IMR-90 (cell line): ENCODE data around the gene TRIM2. TPM values are rescaled to one million over a fixed set of nuclear protein-coding genes. Genes with fewer than 3 reads are reported as not detected.

ENCODE experiments used
- ATAC-seq: fragments of 200-7000 bp; cut with Tn5 transposase; 2 replicates; pipeline ENCODE4 v1.9.1; 2020; ENCODE audit warnings: low read depth, mild to moderate bottlenecking, moderate library complexity
- BruUV-seq: library from RNA; stranded (reverse); fragments of 400-500 nt; replicated peaks from 2 replicates; lab custom pipeline; 2021; lab: Mats Ljungman, UMichigan
- CTCF ChIA-PET: fragments of 300-600 bp; formaldehyde crosslinking; extraction: SDS; loops from one replicate; lab custom pipeline; 2021; ENCODE audit warnings: antibody characterized with exemption; lab: Yijun Ruan, JAX
- POLR2A ChIA-PET: fragments of 300-600 bp; sonication (Branson Sonifier 250); formaldehyde crosslinking; loops from one replicate; lab custom pipeline; 2022; ENCODE audit warnings: antibody characterized with exemption; ENCODE audit not compliant: unreplicated experiment; lab: Charles Lee
- DNase-seq: peaks from one replicate; pipeline ENCODE4 v3.0.0; 2013
- H2AFZ ChIP-seq: replicated peaks from 2 replicates; pipeline ENCODE3; 2013; ENCODE audit warnings: low read length, mild to moderate bottlenecking; ENCODE audit not compliant: poor library complexity
- H2AK5ac ChIP-seq: 2 replicates; pipeline ENCODE4 v1.6.1; 2013; ENCODE audit warnings: low read depth, low read length, inconsistent platforms
- H2AK9ac ChIP-seq: replicated peaks from 2 replicates; pipeline ENCODE3; 2013; ENCODE audit warnings: mild to moderate bottlenecking, low read depth, low read length, moderate library complexity; ENCODE audit not compliant: poor library complexity
- H2BK120ac ChIP-seq: 2 replicates; pipeline ENCODE4 v1.6.1; 2013; ENCODE audit warnings: low read depth, low read length, inconsistent platforms
- H2BK15ac ChIP-seq: 3 replicates; pipeline ENCODE4 v1.6.1; 2013; ENCODE audit warnings: low read depth, low read length, inconsistent platforms
- H2BK20ac ChIP-seq: 2 replicates; pipeline ENCODE4 v1.6.1; 2013; ENCODE audit warnings: low read depth, mild to moderate bottlenecking, inconsistent platforms, low read length, moderate library complexity
- H2BK5ac ChIP-seq: 2 replicates; pipeline ENCODE4 v1.6.1; 2013; ENCODE audit warnings: mild to moderate bottlenecking, low read depth, low read length, inconsistent platforms; ENCODE audit not compliant: poor library complexity, severe bottlenecking
- H3K14ac ChIP-seq: replicated peaks from 2 replicates; pipeline ENCODE4 v1.6.1; 2013; ENCODE audit warnings: low read depth, low read length, inconsistent platforms
- H3K18ac ChIP-seq: 2 replicates; pipeline ENCODE4 v1.6.1; 2013; ENCODE audit warnings: low read depth, low read length, control low read depth
- H3K23ac ChIP-seq: 2 replicates; pipeline ENCODE4 v1.6.1; 2013; ENCODE audit warnings: low read depth, low read length, inconsistent platforms
- H3K27ac ChIP-seq: 2 replicates; pipeline ENCODE4 v1.5.1; 2013; ENCODE audit warnings: mild to moderate bottlenecking, control low read depth, low read length; ENCODE audit not compliant: insufficient read depth
- H3K27me3 ChIP-seq: 2 replicates; pipeline ENCODE4 v1.6.1; 2013; ENCODE audit warnings: low read length; ENCODE audit not compliant: control insufficient read depth, insufficient read depth
- H3K36me3 ChIP-seq: 2 replicates; pipeline ENCODE4 v1.6.1; 2013; ENCODE audit warnings: low read length, mixed read lengths; ENCODE audit not compliant: control insufficient read depth, insufficient read depth
- H3K4ac ChIP-seq: 2 replicates; pipeline ENCODE4 v1.6.1; 2013; ENCODE audit warnings: low read depth, low read length, inconsistent platforms
- H3K4me1 ChIP-seq: 2 replicates; pipeline ENCODE4 v1.6.1; 2013; ENCODE audit warnings: low read length, mixed read lengths; ENCODE audit not compliant: control insufficient read depth, insufficient read depth
- H3K4me2 ChIP-seq: 2 replicates; pipeline ENCODE4 v1.6.1; 2013; ENCODE audit warnings: low read depth, mild to moderate bottlenecking, control low read depth, low read length, moderate library complexity
- H3K4me3 ChIP-seq: 2 replicates; pipeline ENCODE4 v1.5.1; 2013; ENCODE audit warnings: low read depth, mild to moderate bottlenecking, control low read depth, low read length, moderate library complexity; ENCODE audit not compliant: insufficient read depth
- H3K56ac ChIP-seq: 2 replicates; pipeline ENCODE4 v1.6.1; 2013; ENCODE audit warnings: low read length, inconsistent platforms; ENCODE audit not compliant: insufficient read depth; ENCODE audit errors: extremely low read depth
- H3K79me1 ChIP-seq, 2 experiments: 2 replicates each; pipeline ENCODE4 v1.6.1; 2013; ENCODE audit warnings: low read length in 2 of 2, inconsistent platforms in 1 of 2, low read depth in 1 of 2
- H3K9ac ChIP-seq: 2 replicates; pipeline ENCODE4 v1.6.1; 2013; ENCODE audit warnings: low read depth, low read length, control low read depth
- H3K9me1 ChIP-seq: 2 replicates; pipeline ENCODE4 v1.6.1; 2013; ENCODE audit warnings: low read length, inconsistent platforms; ENCODE audit not compliant: insufficient read depth
- H3K9me3 ChIP-seq: 2 replicates; pipeline ENCODE4 v1.6.1; 2013; ENCODE audit warnings: low read length; ENCODE audit not compliant: control insufficient read depth, insufficient read depth
- H4K20me1 ChIP-seq: 2 replicates; pipeline ENCODE4 v1.6.1; 2013; ENCODE audit warnings: low read length, inconsistent platforms; ENCODE audit not compliant: insufficient read depth
- H4K5ac ChIP-seq: 2 replicates; pipeline ENCODE4 v1.6.1; 2013; ENCODE audit warnings: mild to moderate bottlenecking, low read depth, low read length, control low read depth
- H4K8ac ChIP-seq, 2 experiments: 2 replicates each; pipeline ENCODE4 v1.6.1; 2013; ENCODE audit warnings: low read depth in 2 of 2, low read length in 2 of 2, control low read depth in 1 of 2, inconsistent platforms in 1 of 2
- H4K91ac ChIP-seq: 2 replicates; pipeline ENCODE4 v1.6.1; 2013; ENCODE audit warnings: low read depth, low read length, inconsistent platforms; ENCODE audit not compliant: insufficient read depth
- CHD1 ChIP-seq: IDR thresholded peaks from 2 replicates; pipeline ENCODE4 v1.6.1; 2012; ENCODE audit warnings: low read depth, low read length, improper control_type of control experiment
- MAZ ChIP-seq: IDR thresholded peaks from 2 replicates; pipeline ENCODE4 v1.6.1; 2012; ENCODE audit warnings: low read depth, mild to moderate bottlenecking, low read length, improper control_type of control experiment, moderate library complexity, borderline replicate concordance
- RCOR1 ChIP-seq: IDR thresholded peaks from 2 replicates; pipeline ENCODE4 v1.6.1; 2012; ENCODE audit warnings: mild to moderate bottlenecking, low read length, improper control_type of control experiment; ENCODE audit not compliant: insufficient replicate concordance
- WGBS, 2 experiments: methylation state at CpG; one replicate each; pipeline versions ENCODE4 v1.1.5 to v1.1.7; 2013; ENCODE audit warnings: missing lambda C conversion rate in 2 of 2; ENCODE audit not compliant: insufficient read length in 1 of 2; ENCODE audit errors: extremely low coverage in 2 of 2; 5-methylcytosine and 5-hydroxymethylcytosine counted together
- dilution Hi-C: fragments of 300-500 bp; cut with HindIII; formaldehyde crosslinking; loops from one replicate; pipeline ENCODE4 v1.14.3; 2018; ENCODE audit warnings: low sequenced_read_pairs; ENCODE audit not compliant: unreplicated experiment
- in situ Hi-C: fragments of 300-500 bp; cut with MboI; formaldehyde crosslinking; loops from 3 replicates; pipeline ENCODE4 v1.14.3; 2019; ENCODE audit warnings: low sequenced_read_pairs, inconsistent platforms, mixed read lengths
- intact Hi-C: fragments of 100-400 bp; cut with micrococcal nuclease; formaldehyde crosslinking; loops from 2 replicates; pipeline ENCODE4 v1.10.0; 2022
- polyA plus RNA-seq, 3 experiments: library from polyadenylated mRNA; depleted of rRNA; stranded (reverse); fragments of >200 nt; gene quantifications; 2 replicates each; pipeline ENCODE4 v1.2.3, GENCODE V29; 2012; ENCODE audit warnings: low replicate concordance in 1 of 3
- total RNA-seq: library from RNA; depleted of rRNA; stranded (reverse); fragments of >200 nt; gene quantifications from 2 replicates; pipeline ENCODE4 v1.2.3, GENCODE V29; 2012
- TF ChIP-seq, protein P1 (sequence below): conservative IDR thresholded peaks from 2 replicates; pipeline ENCODE4 v1.5.1; 2012; ENCODE audit warnings: mild to moderate bottlenecking, low read depth, low read length, improper control_type of control experiment

Gene TRIM2
- total and polyA plus RNA-seq, 2 of the 4 experiments (the other 2 are of a cell fraction): 16.0 to 64.2 TPM

GRCh38 chr4:153222707-153223426, 18.6 kb downstream of the TRIM2 start:
- H4K91ac ChIP-seq: peak overlapping the region; percentile 76

More at GRCh38 chr4:153222707-153223426, 18.6 kb downstream of the TRIM2 start:
- Histone ChIP-seq H2BK120ac (peak overlapping the region; percentile 75), H2BK20ac (0 out of 2 replicates have a peak overlapping the region, but pooled peaks have one; percentile 2), H2AK5ac (no peak overlapping the region), H3K79me1 (peaks cover 28 to 43% of the 10 kb centered on the region in 2 experiments), H3K27me3 (no peaks in the 10 kb centered on the region), H2AFZ (peak overlapping the region; percentile 92), H3K18ac (peak overlapping the region; percentile 78), H3K9me1 (peaks cover 6% of the 10 kb centered on the region; the same call in 1 of the 2 replicates), H2BK15ac (0 out of 3 replicates have a peak overlapping the region, but pooled peaks have one; percentile 14), H3K56ac (peak overlapping the region; percentile 76), H3K23ac (peak overlapping the region; percentile 82), H4K20me1 (no peaks in the 10 kb centered on the region), H4K5ac (peak overlapping the region; percentile 27; the same call in 1 of the 2 replicates), H3K4ac (peak overlapping the region; percentile 66), H3K4me1 (peaks cover 6% of the 10 kb centered on the region), H3K9ac (peak overlapping the region; percentile 76), H3K36me3 (no peaks in the 10 kb centered on the region), H4K8ac (peak overlapping the region; percentile 58 to 73; a peak in 3 of 4 replicates), H2BK5ac (peak overlapping the region; percentile 84), H3K27ac (peak overlapping the region; percentile 86), H3K4me2 (peak overlapping the region; percentile 66), H3K4me3 (peak overlapping the region; percentile 39), H2AK9ac (peak overlapping the region; percentile 65), H3K14ac (peak overlapping the region; percentile 84; the same call in 1 of the 2 replicates), H3K9me3 (no peaks in the 10 kb centered on the region)
- TF ChIP-seq CHD1 (peak; percentile 57; the same call in 1 of the 2 replicates), RCOR1 (no peak), MAZ (peak; percentile 20; the same call in 1 of the 2 replicates)
- TF ChIP-seq, protein P1, sequence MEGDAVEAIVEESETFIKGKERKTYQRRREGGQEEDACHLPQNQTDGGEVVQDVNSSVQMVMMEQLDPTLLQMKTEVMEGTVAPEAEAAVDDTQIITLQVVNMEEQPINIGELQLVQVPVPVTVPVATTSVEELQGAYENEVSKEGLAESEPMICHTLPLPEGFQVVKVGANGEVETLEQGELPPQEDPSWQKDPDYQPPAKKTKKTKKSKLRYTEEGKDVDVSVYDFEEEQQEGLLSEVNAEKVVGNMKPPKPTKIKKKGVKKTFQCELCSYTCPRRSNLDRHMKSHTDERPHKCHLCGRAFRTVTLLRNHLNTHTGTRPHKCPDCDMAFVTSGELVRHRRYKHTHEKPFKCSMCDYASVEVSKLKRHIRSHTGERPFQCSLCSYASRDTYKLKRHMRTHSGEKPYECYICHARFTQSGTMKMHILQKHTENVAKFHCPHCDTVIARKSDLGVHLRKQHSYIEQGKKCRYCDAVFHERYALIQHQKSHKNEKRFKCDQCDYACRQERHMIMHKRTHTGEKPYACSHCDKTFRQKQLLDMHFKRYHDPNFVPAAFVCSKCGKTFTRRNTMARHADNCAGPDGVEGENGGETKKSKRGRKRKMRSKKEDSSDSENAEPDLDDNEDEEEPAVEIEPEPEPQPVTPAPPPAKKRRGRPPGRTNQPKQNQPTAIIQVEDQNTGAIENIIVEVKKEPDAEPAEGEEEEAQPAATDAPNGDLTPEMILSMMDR: no peak
- in situ Hi-C loops (no loop called here), intact Hi-C loops (loop anchor here (1.0 to 10.0 kb wide), 4 partner anchors 11 to 242 kb away; partner anchors contain the start of gene TMEM131L), dilution Hi-C loops (no loop called here)
- WGBS, 2 experiments: 1% methylated on average over 26 of the region's 61 CpGs; no CpG with 5 or more reads in 1 of the 2 experiments
- ATAC-seq (peak; percentile 66), DNase-seq (peak; percentile 41)
- CTCF ChIA-PET: interaction anchor here (1.0 to 1.4 kb wide), 3 partner anchors 10 to 80 kb away, joined by 3 to 6 read pairs (median 4); no protein-coding TSS in a partner anchor
- no TSS peak for BruUV-seq
- POLR2A ChIA-PET: interaction anchor here (0.7 kb wide), 1 partner anchor 18 kb away, joined by 6 read pairs; no protein-coding TSS in a partner anchor
